HG03571 (cell line): ENCODE data around the gene PPP2R2B.

Experiments used
- ATAC-seq: cut with Tn5 transposase; IDR thresholded peaks from one replicate; pipeline ENCODE4 v1.9.1; 2021; ENCODE audit not compliant: unreplicated experiment

PPP2R2B gene

GRCh38 chr5:146878476-146879172 is at the start of gene PPP2R2B:
PPP2R2B (minus strand) TSS chr5:146878757.
- no peak for ATAC-seq

DNA sequence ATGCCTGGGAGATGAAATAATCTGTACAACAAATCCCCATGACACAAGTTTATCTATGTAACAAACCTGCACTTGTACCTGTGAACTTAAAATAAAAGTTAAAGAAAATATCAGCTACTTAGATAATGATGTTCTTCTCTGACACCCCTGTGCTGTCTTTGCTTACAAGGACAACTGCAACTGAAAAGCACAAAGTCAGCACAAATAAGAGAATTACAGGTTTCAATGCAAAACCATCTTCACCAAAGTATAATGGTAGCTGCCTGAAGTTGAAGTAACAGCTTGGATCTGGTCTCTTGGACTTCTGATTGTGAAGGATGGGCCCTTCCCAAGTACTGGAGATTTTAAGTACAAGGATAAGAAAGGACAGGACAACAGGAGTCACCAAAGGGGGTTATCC is 45.6 kb upstream of the PPP2R2B start:
- no peak for ATAC-seq

DNA sequence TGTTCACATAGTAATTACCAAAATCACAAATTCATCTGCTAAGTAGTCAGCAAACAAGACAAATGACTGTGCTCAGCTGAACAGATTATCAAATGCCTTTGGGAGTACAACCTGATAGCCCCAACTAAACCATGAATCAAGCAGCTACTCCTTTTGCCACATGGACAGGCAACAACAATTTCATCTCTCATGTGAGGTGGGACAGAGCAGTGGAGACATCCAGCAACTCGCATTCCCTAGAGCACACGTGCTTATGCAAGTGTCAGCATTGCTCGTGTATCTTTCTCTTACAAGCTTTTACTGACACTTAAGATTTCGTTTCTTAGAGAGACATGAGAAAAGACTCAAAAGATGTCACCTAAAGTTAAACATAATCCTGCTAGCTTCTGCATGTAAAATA is 42.7 kb upstream of the PPP2R2B start:
- no peak for ATAC-seq

DNA sequence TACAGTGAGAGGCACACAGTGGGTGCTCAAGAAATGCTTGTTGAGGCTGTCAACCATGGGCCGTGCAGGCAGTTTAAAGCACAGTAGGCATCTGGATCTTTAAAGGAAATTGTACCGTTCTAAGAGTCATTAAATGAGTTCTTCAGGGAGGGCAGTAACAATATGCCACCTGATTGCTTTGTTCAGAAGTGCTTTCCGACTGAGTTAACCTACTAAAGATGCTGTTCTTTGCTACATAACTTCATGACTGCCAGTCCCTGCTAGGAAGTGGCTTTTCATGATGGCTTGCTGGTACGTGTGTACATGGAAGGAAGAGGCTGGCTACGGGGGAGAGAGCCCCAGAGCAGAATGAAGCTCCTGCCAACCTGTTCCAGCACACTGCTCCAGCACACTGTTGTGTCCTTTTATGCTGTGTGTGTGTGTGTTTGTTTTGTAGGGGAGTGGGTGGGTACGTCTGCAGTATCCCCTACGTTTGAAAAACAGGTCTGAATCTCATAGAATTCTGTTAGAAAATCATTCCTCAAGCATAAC is 41.9 kb upstream of the PPP2R2B start:
- no peak for ATAC-seq

GRCh38 chr5:146919304-146919703 is 40.7 kb upstream of the PPP2R2B start:
- no peak for ATAC-seq

- no peak for ATAC-seq
Measured at GRCh38 chr5:146917931-146918330, 39.4 kb upstream of the PPP2R2B start.

GRCh38 chr5:146912874-146913273 is 34.3 kb upstream of the PPP2R2B start:
- ATAC-seq: no peak

DNA sequence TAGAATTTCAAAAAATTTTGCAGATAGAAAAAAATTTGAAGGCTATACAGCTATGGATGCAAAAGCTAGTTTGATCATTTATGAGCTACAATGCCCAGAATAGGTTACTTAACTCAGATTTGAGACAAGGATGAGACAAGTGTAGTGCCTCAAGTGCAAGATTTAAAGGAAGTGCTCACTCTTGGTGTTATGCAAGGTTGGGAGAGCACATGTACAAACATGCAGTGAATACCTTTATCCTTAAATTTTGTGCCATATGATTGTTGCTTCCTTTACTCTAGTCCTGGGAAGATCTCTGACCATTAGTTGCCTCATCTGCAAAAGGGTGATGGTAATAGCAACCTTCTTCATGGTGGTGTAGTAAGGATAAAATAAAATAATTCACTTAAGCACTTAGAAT is 31.7 kb upstream of the PPP2R2B start:
- ATAC-seq: no peak

DNA sequence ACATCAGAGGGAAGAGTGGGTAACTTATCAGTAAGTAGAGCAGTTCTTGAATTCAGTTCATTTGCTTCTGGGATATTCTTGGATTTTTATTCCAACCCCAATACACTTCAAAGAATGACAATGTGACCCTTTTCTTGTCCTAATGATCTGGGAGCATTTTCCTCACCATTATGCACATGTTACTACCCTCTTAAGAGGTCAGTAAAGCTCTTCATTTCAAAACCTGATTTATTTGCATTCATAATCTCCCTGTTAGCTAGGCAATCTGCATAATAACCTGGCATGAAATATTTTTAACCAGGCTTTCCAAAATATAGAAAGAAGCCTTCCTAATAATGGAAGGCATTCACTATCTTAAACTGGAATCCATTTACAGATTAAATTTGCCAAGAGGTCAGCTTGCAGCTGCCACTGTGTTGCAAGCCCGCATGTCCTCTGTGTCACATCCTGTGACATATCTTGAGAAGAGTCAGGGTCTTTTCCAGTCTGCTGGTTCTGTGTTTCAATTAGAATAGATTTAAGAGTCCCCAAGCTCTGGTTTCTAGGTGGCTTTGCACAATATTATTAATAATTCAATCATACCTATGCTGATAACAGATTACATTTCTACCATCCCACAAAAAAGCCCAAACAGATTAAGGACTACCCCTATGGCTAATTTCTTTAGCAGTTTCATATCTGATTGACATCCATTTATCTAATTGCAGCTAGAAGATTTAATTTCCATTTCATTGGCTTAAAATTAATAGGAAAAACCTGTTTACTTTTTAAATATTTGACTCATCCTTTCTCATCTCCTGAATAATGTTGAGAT is 30.9 kb upstream of the PPP2R2B start:
- no peak for ATAC-seq

- ATAC-seq: no peak
Measured at GRCh38 chr5:146906803-146907202, 28.2 kb upstream of the PPP2R2B start.

DNA sequence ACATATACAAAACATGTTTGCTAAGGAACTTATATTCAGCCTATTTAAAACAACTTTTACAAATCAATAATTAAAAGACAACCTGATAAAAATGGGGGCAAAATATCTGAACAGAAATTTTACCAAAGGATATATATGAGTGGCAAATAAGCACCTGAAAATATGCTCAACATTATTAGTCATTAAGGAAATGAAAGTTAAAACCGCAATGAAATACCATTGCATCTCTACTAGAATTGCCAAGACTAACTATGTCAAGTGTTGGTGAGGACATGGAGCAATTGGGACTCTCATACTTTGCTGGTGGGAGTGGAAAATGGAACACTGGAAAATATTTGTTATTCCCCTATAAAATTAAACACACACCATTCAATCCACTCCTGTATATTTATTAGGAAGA is 26.3 kb upstream of the PPP2R2B start:
- no peak for ATAC-seq

- ATAC-seq: no peak
Measured at GRCh38 chr5:146903789-146904188, 25.2 kb upstream of the PPP2R2B start.

DNA sequence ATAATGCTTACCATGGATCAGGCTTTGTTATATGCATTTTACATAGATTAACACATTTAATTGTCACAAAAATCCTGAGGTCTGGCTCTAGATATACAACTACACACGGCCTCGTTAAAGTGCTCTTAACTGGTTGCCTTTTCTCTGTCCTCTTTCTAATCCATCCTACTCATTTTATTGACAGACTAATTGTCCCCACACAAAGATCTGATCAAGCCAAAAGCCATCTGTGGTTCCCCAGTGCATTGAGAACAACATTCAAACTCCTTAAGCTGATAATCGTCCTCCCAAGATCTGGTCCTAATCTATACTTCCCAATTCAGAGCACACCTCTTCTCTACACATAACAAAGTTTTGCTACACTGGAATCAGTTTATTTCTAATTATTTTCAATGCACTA is 23.9 kb upstream of the PPP2R2B start:
- ATAC-seq: no peak

GRCh38 chr5:146897061-146897460 is 18.5 kb upstream of the PPP2R2B start:
- no peak for ATAC-seq

DNA sequence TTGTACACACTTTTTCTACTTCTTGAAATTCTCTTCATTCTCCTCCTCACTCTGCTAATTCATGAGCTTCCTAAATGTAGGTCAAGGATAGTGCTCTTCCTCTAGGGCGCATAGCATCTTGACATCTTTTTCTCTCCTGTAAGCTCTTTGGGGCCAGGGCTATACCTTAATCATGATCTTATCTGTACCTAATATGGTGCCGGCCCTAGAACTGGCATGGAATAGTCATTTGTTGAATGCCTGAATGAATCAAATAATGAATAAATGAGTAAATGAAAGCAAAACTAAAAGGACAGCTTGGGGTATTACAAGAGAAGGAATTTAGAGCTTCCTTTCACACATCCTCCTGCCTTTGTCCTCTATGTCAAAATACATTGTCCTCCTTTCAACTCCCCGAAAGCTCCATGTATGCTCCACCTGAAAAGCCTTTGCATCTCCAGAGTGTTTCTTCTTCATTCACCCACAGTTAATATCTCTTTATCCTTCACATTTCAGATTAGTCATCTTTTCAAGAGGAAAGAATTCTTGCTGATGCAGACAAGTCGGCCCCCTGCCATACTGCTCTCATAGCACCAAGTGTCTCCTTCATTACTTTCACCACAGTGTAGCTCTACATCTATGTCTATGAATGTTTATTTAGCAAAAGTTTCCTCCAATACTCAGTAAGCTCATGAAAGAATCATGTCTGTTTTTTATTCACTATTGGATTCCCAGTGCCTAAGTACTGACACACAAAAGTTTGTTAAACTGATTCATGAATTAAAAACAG is 16.4 kb upstream of the PPP2R2B start:
- no peak for ATAC-seq

- ATAC-seq: no peak
Measured at GRCh38 chr5:146893991-146894390, 15.4 kb upstream of the PPP2R2B start.

DNA sequence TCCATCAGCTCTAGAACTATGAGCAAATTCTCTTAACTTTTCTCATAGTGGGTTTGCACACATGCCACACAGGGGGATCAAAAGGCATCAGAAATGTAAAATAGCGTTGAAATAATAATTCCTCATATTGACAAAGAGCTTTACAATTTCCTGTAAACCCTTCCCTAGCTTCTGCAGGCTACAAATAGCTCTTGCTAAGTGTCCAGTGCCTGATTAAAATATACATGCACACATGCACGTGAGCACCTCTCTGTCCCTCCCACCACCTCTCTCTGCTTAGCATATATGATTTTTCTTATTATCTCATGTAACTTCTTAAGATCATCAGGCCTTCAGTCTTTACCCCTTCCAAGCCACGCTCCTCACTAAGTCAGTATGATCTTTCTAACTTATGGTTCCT is 13.7 kb upstream of the PPP2R2B start:
- ATAC-seq: no peak

GRCh38 chr5:146891511-146891910 is 13.0 kb upstream of the PPP2R2B start:
- no peak for ATAC-seq

DNA sequence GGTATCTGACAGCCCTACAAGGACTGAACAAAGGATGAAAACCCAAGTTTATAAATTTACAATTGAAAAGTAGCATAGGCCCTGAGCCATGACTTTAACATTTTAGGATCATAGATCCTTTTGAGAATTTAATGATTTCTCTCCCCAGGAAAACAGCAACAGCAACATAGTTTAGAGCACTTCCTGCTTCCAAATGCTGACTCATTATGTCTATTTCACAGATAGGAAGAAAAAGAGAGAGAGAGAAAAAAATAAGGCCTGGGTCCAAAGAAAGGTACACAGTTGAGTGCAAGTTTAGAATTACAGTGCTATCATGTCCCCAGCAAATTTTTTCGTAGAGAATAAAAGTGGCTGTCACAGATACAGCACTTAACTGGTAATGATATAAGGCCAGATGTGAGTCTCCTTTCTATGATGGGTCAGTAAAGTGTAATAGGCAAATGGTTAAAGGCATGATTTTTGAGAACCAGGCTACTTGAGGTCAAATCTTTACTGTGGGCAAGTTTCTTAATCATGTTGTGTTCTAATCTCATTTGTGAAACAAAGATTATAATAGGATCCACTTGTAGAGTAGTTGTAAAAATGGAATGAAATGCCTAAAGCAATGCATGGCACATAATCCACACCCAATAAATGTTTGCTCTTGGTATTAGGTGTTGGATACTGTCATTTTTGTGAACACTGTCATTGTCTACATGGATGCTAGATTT is 12.3 kb upstream of the PPP2R2B start:
- ATAC-seq: no peak

DNA sequence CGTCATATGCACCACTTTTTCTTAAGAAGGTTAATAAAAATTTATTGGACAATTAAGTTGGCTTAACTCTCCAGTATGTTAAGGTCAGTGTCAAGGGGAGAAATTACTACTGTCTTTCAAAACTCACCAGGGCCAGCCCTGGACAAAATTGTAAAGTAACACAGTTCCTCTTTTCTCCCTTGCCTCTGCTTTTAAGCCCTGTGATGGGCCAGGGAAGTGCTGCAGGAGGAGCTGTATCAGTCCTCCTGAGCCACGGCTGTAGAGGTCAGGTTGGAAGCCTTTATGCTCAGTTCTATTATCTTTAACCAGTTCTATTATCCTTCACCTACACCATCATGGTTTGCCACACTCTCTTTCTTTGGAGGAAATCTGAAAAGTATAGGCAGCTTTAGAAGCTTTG is 11.5 kb upstream of the PPP2R2B start:
- no peak for ATAC-seq

DNA sequence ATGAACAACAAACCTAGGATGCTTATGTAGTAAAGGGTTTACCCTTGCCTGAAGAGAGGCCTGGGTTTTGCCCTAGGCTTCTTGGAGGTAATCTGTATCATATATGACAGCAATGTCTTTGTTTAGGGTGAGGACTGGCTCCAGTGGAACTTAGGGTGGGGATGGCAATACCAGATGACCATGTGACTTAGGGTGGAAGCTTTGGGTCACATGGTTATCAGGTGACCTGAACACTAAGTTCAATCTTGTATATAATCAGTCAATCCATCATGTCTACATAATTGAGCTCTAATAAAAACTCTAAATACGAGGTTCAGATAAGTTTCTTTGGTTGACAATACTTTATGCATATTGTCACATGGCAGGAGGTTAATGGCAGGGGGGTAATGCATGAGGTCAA is 10.6 kb upstream of the PPP2R2B start:
- ATAC-seq: no peak
